ENCODE measurements around the gene RAB40C. TPM values are rescaled to one million over a fixed set of nuclear protein-coding genes. Genes with fewer than 3 reads are reported as not detected.

RAB40C gene
- total and polyA plus RNA-seq, 2 donors (not counting 1 experiment from before 2014, with no cell fraction given): 3.2 to 11.6 TPM

DNA sequence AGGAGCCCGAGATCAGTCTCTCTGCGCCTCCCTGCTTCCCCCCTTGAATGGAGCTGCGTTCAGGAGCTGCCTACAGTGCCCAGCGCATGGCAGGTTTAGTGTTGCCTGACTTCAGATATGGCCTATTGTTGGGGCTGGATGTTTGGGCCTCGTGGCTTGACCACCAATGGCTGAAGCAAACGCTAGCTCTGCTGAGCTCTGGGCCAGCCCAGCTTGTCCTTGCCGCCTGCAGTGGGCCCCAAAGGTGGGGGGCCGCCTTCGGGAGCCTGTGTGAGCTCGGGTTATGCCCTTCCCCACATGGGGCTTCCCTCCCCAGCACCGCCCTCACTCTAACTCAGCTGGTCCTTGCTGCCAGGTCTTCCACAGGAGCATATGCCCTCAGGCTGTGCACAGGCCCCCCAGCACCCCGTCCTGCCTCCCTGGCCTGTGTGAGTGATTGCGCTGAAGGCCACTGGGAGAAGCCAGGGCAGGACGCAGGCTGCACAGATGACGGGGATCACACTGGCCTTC, 48.2 kb downstream of the RAB40C start:
- no peak overlapping the region for H3K27ac ChIP-seq (ENCODE audit: insufficient read depth, low read length)
- H3K9ac ChIP-seq (ENCODE audit: insufficient read depth, low read length): no peak overlapping the region
- H3K4me1 ChIP-seq (ENCODE audit: control insufficient read depth, extremely low read depth, insufficient read depth, low read length): peaks cover 4% of the 10 kb centered on the region
- H4K20me1 ChIP-seq (ENCODE audit: control insufficient read depth, extremely low read depth, insufficient read depth, low read length): no peaks in the 10 kb centered on the region
- no peak overlapping the region for H3K4me3 ChIP-seq (replicated peaks in 1 of 4; ENCODE audit: control extremely low read depth in 1 of 4, insufficient read depth in 1 of 4, low read depth in 3 of 4, low read length in 4 of 4)
- H3K9me3 ChIP-seq (ENCODE audit: control insufficient read depth, insufficient read depth, low read depth, low read length): no peaks in the 10 kb centered on the region
- peaks cover 6% of the 10 kb centered on the region for H3K36me3 ChIP-seq (ENCODE audit: control insufficient read depth, insufficient read depth, low read length)
- H3K27me3 ChIP-seq (ENCODE audit: control insufficient read depth, insufficient read depth, low read length): no peaks in the 10 kb centered on the region
- H2AFZ ChIP-seq (ENCODE audit: low read length): no peak overlapping the region
- no peak for TF ChIP-seq EZH2 (IDR thresholded peaks at IDR 0.05; ENCODE audit: low read length, missing control alignments)
- TF ChIP-seq, protein P1, sequence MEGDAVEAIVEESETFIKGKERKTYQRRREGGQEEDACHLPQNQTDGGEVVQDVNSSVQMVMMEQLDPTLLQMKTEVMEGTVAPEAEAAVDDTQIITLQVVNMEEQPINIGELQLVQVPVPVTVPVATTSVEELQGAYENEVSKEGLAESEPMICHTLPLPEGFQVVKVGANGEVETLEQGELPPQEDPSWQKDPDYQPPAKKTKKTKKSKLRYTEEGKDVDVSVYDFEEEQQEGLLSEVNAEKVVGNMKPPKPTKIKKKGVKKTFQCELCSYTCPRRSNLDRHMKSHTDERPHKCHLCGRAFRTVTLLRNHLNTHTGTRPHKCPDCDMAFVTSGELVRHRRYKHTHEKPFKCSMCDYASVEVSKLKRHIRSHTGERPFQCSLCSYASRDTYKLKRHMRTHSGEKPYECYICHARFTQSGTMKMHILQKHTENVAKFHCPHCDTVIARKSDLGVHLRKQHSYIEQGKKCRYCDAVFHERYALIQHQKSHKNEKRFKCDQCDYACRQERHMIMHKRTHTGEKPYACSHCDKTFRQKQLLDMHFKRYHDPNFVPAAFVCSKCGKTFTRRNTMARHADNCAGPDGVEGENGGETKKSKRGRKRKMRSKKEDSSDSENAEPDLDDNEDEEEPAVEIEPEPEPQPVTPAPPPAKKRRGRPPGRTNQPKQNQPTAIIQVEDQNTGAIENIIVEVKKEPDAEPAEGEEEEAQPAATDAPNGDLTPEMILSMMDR (conservative IDR thresholded peaks at IDR 0.05 in 1 of 2, IDR thresholded peaks at IDR 0.05 in 1 of 2; ENCODE audit: low read depth in 1 of 2, low read length in 2 of 2): no peak
- no peak for DNase-seq (ENCODE audit: low read depth in 2 of 2)
- peaks cover 4% of the 10 kb centered on the region for H3K79me2 ChIP-seq (ENCODE audit: control insufficient read depth, insufficient read depth, low read length)
- no peak overlapping the region for H3K4me2 ChIP-seq (ENCODE audit: extremely low read depth, insufficient read depth, low read length)

DNA sequence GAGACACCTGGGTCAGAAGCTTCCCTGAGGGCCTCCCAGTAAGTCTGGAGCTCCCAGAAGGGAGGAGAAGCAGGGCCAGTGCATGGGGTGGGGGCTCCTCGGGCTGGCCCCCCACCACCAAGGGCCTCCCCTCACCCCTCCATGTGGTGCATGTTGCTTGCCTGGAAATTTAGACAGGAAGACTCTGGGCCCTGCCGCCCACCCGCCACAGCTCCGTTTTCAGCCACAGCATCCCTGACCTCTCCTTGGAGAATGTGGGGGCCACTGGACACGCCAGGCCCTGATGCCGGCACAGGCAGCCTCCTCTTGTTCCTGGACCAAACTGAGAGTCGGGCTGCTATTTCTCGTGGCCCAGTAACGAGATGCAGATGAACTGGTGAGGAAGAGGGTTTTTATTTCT, 49.0 kb downstream of the RAB40C start:
- no peaks in the 10 kb centered on the region for H3K27me3 ChIP-seq (ENCODE audit: control insufficient read depth, insufficient read depth, low read length)

DNA sequence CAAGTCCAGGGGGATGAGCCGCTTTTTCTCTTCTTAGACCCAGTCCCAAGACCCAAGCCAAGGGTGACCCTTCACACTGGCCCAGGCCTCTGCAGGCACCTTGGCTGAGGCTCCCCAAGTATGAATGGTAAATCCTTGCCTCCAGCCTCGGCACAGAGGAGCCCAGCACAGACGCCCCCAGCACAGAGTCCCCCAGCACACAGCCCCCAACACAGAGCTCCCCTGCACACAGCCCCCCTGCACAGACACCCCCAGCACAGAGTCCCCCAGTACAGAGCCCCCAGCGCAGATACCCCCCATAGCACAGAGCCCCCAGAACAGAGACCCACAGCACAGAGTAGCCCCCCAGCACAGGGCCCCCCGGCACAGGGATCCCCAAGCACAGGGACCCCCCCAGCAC, 50.7 kb downstream of the RAB40C start:
- Histone ChIP-seq H2AFZ (ENCODE audit: low read length) (no peak overlapping the region), H3K4me2 (ENCODE audit: extremely low read depth, insufficient read depth, low read length) (no peak overlapping the region), H3K79me2 (ENCODE audit: control insufficient read depth, insufficient read depth, low read length) (no peaks in the 10 kb centered on the region), H4K20me1 (ENCODE audit: control insufficient read depth, extremely low read depth, insufficient read depth, low read length) (no peaks in the 10 kb centered on the region), H3K27ac (ENCODE audit: insufficient read depth, low read length) (no peak overlapping the region), H3K4me1 (ENCODE audit: control insufficient read depth, extremely low read depth, insufficient read depth, low read length) (peaks cover 6% of the 10 kb centered on the region), H3K27me3 (ENCODE audit: control insufficient read depth, insufficient read depth, low read length) (no peaks in the 10 kb centered on the region), H3K9ac (ENCODE audit: insufficient read depth, low read length) (no peak overlapping the region), H3K4me3 (replicated peaks in 1 of 4; ENCODE audit: control extremely low read depth in 1 of 4, insufficient read depth in 1 of 4, low read depth in 3 of 4, low read length in 4 of 4) (peak overlapping the region in 1 of 4 experiments; percentile 79), H3K9me3 (ENCODE audit: control insufficient read depth, insufficient read depth, low read depth, low read length) (no peaks in the 10 kb centered on the region), H3K36me3 (ENCODE audit: control insufficient read depth, insufficient read depth, low read length) (no peaks in the 10 kb centered on the region)
- no peak for DNase-seq (ENCODE audit: low read depth in 2 of 2)
- TF ChIP-seq, protein P1 (conservative IDR thresholded peaks at IDR 0.05 in 1 of 2, IDR thresholded peaks at IDR 0.05 in 1 of 2; ENCODE audit: low read depth in 1 of 2, low read length in 2 of 2): no peak
- no peak for TF ChIP-seq EZH2 (IDR thresholded peaks at IDR 0.05; ENCODE audit: low read length, missing control alignments)

More for the DNA sequence above, 49.0 kb downstream of the RAB40C start:
- Histone ChIP-seq H3K4me2 (ENCODE audit: extremely low read depth, insufficient read depth, low read length) (no peak overlapping the region), H4K20me1 (ENCODE audit: control insufficient read depth, extremely low read depth, insufficient read depth, low read length) (no peaks in the 10 kb centered on the region), H3K9me3 (ENCODE audit: control insufficient read depth, insufficient read depth, low read depth, low read length) (no peaks in the 10 kb centered on the region), H3K27ac (ENCODE audit: insufficient read depth, low read length) (no peak overlapping the region), H3K4me3 (replicated peaks in 1 of 4; ENCODE audit: control extremely low read depth in 1 of 4, insufficient read depth in 1 of 4, low read depth in 3 of 4, low read length in 4 of 4) (no peak overlapping the region), H3K4me1 (ENCODE audit: control insufficient read depth, extremely low read depth, insufficient read depth, low read length) (peaks cover 6% of the 10 kb centered on the region), H3K9ac (ENCODE audit: insufficient read depth, low read length) (no peak overlapping the region), H2AFZ (ENCODE audit: low read length) (no peak overlapping the region), H3K79me2 (ENCODE audit: control insufficient read depth, insufficient read depth, low read length) (peaks cover 4% of the 10 kb centered on the region), H3K36me3 (ENCODE audit: control insufficient read depth, insufficient read depth, low read length) (peaks cover 1% of the 10 kb centered on the region)
- DNase-seq (ENCODE audit: low read depth in 2 of 2): no peak
- TF ChIP-seq, protein P1 (conservative IDR thresholded peaks at IDR 0.05 in 1 of 2, IDR thresholded peaks at IDR 0.05 in 1 of 2; ENCODE audit: low read depth in 1 of 2, low read length in 2 of 2): no peak
- no peak for TF ChIP-seq EZH2 (IDR thresholded peaks at IDR 0.05; ENCODE audit: low read length, missing control alignments)

Data from fibroblast of lung (primary cell).